Calu3 (cell line): ENCODE data around the gene ITM2C. TPM values are rescaled to one million over a fixed set of nuclear protein-coding genes. Genes with fewer than 3 reads are reported as not detected.

Source experiments
- BruUV-seq: library from RNA; stranded (reverse); fragments of 400-500 nt; replicated peaks from 2 replicates; lab custom pipeline; 2021; lab: Mats Ljungman, UMichigan
- CTCF ChIA-PET: fragments of 300-600 bp; sonication (Branson Sonifier 250); formaldehyde crosslinking; loops from one replicate; lab custom pipeline; 2022; ENCODE audit warnings: antibody characterized with exemption; lab: Charles Lee
- DNase-seq: peaks from one replicate; pipeline ENCODE4 v3.0.0; 2022
- H3K27ac Mint-ChIP-seq: one replicate; pipeline ENCODE4 v1.8.0; 2022; ENCODE audit warnings: mixed read lengths; ENCODE audit not compliant: unreplicated experiment
- H3K27me3 Mint-ChIP-seq: one replicate; pipeline ENCODE4 v1.8.0; 2022; ENCODE audit warnings: mixed read lengths; ENCODE audit not compliant: unreplicated experiment
- H3K36me3 Mint-ChIP-seq: one replicate; pipeline ENCODE4 v1.8.0; 2022; ENCODE audit warnings: mild to moderate bottlenecking, moderate library complexity, mixed read lengths; ENCODE audit not compliant: insufficient read depth, unreplicated experiment
- H3K4me1 Mint-ChIP-seq: one replicate; pipeline ENCODE4 v1.8.0; 2022; ENCODE audit warnings: mild to moderate bottlenecking, low read depth, mixed read lengths; ENCODE audit not compliant: unreplicated experiment
- H3K4me3 Mint-ChIP-seq: one replicate; pipeline ENCODE4 v1.8.0; 2022; ENCODE audit warnings: mild to moderate bottlenecking, low read depth, moderate library complexity, mixed read lengths; ENCODE audit not compliant: unreplicated experiment
- H3K9me3 Mint-ChIP-seq: one replicate; pipeline ENCODE4 v1.8.0; 2022; ENCODE audit warnings: low read depth, mixed read lengths; ENCODE audit not compliant: unreplicated experiment
- intact Hi-C: fragments of 100-400 bp; cut with micrococcal nuclease; formaldehyde crosslinking; loops from one replicate; pipeline ENCODE4 v1.10.0; 2022; ENCODE audit not compliant: unreplicated experiment
- total RNA-seq: library from RNA; stranded (reverse); gene quantifications from 2 replicates; pipeline ENCODE4 v1.2.3, GENCODE V29; 2022
- TF ChIP-seq, protein P1 (sequence below): fragments of 200-600 bp; IDR thresholded peaks from one replicate; pipeline ENCODE4 v1.8.0; 2022; ENCODE audit warnings: antibody characterized with exemption; ENCODE audit not compliant: unreplicated experiment

ITM2C gene
- total RNA-seq, 1 experiment from 2014 or later: 57.1 TPM

DNA sequence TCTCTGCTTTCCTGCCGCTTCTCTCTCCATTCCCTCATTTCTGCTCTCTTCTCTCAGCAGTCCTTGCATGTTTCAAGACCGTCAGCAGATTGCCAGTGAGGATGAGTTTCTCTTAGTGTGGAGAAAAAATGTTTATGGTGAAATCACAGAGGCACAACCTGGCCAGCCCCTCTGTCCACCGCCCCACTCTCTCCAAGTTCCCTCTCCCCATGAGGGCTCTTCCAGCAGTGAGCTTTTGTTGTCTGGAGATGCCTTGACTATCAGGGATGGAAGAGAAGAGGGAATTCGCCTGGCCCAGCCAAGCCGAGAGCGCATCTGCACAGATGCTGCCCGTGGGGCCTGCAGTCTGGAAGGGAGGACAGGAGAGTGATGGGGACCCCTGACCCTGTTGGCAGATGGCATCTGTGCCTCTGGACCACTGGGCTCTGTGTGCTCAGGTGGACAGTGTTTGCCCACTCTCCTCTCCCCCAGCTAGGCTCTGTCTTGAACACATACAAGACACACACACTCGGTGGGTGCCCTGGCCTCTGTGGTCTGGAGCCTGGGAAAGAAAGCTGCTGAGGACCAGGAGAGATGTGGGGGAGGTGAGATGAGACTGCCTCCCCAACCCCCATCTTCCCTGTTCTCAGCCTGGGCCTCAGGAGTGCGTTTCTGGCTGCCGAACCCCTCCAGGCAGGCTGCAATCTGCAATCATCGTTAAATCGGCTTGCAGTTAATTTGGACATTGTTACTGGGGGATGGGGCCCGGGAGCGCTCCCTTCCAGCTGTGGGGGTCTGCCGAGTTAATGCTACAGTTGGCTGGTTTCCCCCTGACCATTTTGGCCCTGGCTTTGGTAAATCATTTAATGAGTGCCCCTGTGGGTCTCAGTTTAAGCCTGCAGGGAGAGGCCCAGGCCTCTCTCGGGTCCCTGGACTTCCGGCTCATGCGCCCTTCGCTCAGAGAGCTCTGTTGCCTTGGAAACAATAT lies 4.5 kb downstream of the ITM2C start:
- TF ChIP-seq, protein P1, sequence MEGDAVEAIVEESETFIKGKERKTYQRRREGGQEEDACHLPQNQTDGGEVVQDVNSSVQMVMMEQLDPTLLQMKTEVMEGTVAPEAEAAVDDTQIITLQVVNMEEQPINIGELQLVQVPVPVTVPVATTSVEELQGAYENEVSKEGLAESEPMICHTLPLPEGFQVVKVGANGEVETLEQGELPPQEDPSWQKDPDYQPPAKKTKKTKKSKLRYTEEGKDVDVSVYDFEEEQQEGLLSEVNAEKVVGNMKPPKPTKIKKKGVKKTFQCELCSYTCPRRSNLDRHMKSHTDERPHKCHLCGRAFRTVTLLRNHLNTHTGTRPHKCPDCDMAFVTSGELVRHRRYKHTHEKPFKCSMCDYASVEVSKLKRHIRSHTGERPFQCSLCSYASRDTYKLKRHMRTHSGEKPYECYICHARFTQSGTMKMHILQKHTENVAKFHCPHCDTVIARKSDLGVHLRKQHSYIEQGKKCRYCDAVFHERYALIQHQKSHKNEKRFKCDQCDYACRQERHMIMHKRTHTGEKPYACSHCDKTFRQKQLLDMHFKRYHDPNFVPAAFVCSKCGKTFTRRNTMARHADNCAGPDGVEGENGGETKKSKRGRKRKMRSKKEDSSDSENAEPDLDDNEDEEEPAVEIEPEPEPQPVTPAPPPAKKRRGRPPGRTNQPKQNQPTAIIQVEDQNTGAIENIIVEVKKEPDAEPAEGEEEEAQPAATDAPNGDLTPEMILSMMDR: no peak
- H3K36me3 Mint-ChIP-seq: peaks cover 19% of the 10 kb centered on the region
- H3K4me1 Mint-ChIP-seq: peaks cover 6% of the 10 kb centered on the region
- no peaks in the 10 kb centered on the region for H3K9me3 Mint-ChIP-seq
- DNase-seq: no peak
- CTCF ChIA-PET: no interaction called here
- no TSS peak for BruUV-seq
- peaks cover 9% of the 10 kb centered on the region for H3K27me3 Mint-ChIP-seq
- no peak overlapping the region for H3K4me3 Mint-ChIP-seq
- no peak overlapping the region for H3K27ac Mint-ChIP-seq
- intact Hi-C loops: no loop called here

DNA sequence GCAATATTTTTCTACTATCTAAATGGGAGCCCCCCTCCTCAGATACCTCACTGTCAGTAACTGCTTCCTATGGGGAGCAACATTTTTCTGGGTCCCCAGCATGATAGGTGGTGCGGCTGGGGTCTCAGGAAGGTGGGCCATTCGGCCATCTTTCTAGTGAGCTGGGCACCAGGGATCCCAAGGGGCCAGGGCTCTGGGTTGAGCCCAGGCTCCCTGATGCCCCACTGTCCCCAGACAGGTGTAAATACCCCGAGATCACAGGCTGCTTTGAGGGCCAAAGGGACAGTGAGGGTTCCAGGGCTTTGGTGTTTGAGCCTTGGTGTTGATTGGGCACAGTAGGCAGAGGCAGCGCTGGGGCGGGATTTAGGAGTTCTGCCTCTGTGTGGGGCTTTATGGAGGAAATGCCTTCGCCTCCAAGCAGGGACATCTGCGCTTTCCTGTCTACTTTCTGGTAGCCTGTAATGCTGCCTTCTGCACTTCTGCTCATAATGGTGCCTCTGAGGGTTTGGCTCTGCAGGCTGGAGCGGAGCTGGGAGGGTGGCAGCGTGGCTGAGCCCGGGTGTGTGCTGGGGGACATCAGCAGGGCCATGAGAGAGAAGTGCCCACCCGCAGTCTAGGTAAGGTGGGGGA lies 5.3 kb downstream of the ITM2C start:
- Mint-ChIP-seq H3K36me3 (peaks cover 11% of the 10 kb centered on the region), H3K27ac (no peak overlapping the region), H3K27me3 (peaks cover under 1% of the 10 kb centered on the region), H3K9me3 (no peaks in the 10 kb centered on the region), H3K4me3 (no peak overlapping the region), H3K4me1 (no peaks in the 10 kb centered on the region)
- BruUV-seq: no TSS peak
- TF ChIP-seq, protein P1: no peak
- CTCF ChIA-PET: no interaction called here
- DNase-seq: no peak
- intact Hi-C loops: no loop called here

DNA sequence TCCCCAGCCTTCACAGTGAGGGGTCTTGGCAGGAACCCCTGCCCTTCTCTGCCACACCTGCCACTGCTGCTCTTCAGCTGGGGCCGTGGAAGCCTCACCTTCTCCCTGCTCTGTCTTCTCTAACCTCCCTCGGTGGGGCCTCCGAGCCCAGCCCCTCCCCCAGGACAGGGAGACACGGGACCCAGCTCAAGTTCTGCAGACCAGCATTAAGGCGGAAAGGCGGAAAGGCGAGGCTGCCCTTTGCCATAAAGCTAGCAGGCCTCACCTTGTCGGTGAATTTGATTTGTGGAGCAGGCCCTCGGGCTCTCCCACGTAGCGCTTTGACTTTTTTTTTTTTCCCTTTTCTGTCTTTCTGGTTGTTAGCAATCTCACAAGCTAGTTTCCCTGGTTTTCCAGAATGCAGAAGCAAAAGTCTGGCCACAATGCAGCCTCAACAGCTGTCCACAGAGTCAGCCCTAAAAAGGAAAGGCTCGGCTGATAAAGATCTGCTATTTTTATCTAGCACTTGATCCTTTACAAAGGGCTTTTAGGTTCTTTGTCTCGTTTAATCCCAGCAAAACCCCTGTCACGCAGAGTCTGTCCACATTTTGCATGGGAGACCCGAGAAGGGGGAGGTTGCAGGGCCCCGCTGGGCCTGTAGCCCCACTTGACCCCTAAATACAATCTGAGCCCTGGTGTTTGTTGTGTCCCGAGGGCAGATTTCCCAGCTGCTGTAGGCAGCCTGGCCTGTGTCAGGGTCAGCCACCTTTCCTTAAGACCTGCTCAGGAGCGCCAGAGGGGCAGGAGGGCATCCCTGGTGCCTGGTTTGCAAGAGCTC lies 6.0 kb downstream of the ITM2C start:
- Mint-ChIP-seq H3K4me1 (no peaks in the 10 kb centered on the region), H3K9me3 (no peaks in the 10 kb centered on the region), H3K36me3 (peaks cover 9% of the 10 kb centered on the region), H3K4me3 (no peak overlapping the region), H3K27me3 (no peaks in the 10 kb centered on the region), H3K27ac (no peak overlapping the region)
- CTCF ChIA-PET: no interaction called here
- no TSS peak for BruUV-seq
- DNase-seq: no peak
- TF ChIP-seq, protein P1: no peak
- intact Hi-C loops: no loop called here

DNA sequence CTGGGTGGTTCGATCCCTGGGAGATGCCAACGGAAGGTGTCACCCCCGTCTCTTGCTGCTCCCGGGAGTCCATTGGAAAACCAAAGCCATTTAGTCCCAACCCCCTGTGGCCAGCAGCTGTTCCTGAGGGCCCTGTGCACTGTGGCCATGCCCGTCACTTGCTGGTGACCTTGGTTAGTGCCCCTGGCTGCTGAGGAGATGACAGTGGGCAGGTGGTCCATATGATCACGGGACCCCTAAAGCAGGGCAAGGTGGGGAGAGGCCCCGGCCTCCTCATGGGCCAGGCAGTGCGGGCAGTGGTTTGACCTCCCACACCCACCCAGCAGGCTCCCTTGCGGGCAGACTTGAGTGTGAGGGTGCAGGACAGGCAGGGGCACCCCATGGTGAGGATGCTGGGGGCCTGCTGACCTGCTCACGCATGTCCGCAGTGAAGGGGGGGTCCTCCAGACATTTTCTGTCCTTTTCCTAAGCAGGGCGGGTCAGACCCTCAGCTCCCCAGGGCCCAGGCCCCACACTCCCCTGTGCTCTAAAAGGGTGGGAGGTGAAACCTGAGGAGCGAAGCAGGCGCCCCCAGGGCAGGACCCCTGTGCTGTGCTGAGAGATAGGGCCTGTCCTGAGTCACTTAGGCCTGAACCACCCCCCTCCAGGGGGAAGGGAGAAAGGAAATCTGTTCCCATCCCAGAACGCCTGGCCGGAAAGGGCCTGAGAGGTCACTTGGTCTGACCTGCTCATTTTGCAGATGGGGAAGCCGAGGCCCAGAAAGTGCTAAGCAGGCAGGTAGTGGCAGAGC lies 6.8 kb downstream of the ITM2C start:
- no peak overlapping the region for H3K27ac Mint-ChIP-seq
- no peak for DNase-seq
- no peaks in the 10 kb centered on the region for H3K27me3 Mint-ChIP-seq
- TF ChIP-seq, protein P1: no peak
- intact Hi-C loops: no loop called here
- no peaks in the 10 kb centered on the region for H3K9me3 Mint-ChIP-seq
- no peak overlapping the region for H3K4me3 Mint-ChIP-seq
- CTCF ChIA-PET: no interaction called here
- BruUV-seq: no TSS peak
- peaks cover 8% of the 10 kb centered on the region for H3K36me3 Mint-ChIP-seq
- H3K4me1 Mint-ChIP-seq: no peaks in the 10 kb centered on the region
